Endothelial cell of umbilical vein (primary cell): ENCODE results near the gene VEZT. TPM values are rescaled to one million over a fixed set of nuclear protein-coding genes. Genes with fewer than 3 reads are reported as not detected.

ENCODE experiments used
- BruUV-seq: library from RNA; stranded (reverse); fragments of 400-500 nt; replicated peaks from 2 replicates; lab custom pipeline; 2021; lab: Mats Ljungman, UMichigan
- CTCF ChIA-PET: fragments of 300-600, 350-600 bp; sonication (Branson Sonifier 250); formaldehyde crosslinking; loops from one replicate; lab custom pipeline; 2021; ENCODE audit warnings: antibody characterized with exemption, inconsistent platforms; lab: Charles Lee
- POLR2A ChIA-PET: fragments of 300-600, 350-600 bp; sonication (Branson Sonifier 250); formaldehyde crosslinking; loops from one replicate; lab custom pipeline; 2021; ENCODE audit warnings: antibody characterized with exemption, inconsistent platforms; lab: Charles Lee
- DNase-seq: peaks from one replicate; pipeline ENCODE4 v3.0.0-alpha.2; 2011; ENCODE audit warnings: low read depth, low spot score
- FAIRE-seq: peaks from 2 replicates; lab custom pipeline; 2011; peaks lifted over from hg19 to GRCh38; lab: Jason Lieb, UNC
- H2AFZ ChIP-seq: 2 replicates; pipeline ENCODE4 v1.6.0; 2012; ENCODE audit warnings: low read depth, low read length, control low read depth, inconsistent platforms
- H3K27ac ChIP-seq: 2 replicates; pipeline ENCODE4 v1.5.1; 2011; ENCODE audit warnings: low read depth, mild to moderate bottlenecking, control low read depth, low read length, moderate library complexity; ENCODE audit not compliant: insufficient read depth
- H3K27me3 ChIP-seq, 2 experiments: 2 replicates each; pipeline versions ENCODE4 v1.6.0 to v1.6.1; 2011; ENCODE audit warnings: low read length in 2 of 2, mixed read lengths in 1 of 2; ENCODE audit not compliant: control insufficient read depth in 2 of 2, insufficient read depth in 2 of 2
- H3K36me3 ChIP-seq, 2 experiments: 2 replicates in 1 of 2; 3 replicates in 1 of 2; pipeline ENCODE4 v1.5.1; 2011; ENCODE audit warnings: low read length in 2 of 2, mild to moderate bottlenecking in 1 of 2, moderate library complexity in 1 of 2; ENCODE audit not compliant: control insufficient read depth in 2 of 2, insufficient read depth in 2 of 2; ENCODE audit errors: extremely low read depth in 1 of 2
- H3K4me1 ChIP-seq: 3 replicates; pipeline ENCODE4 v1.5.1; 2011; ENCODE audit warnings: mild to moderate bottlenecking, low read length; ENCODE audit not compliant: control insufficient read depth, insufficient read depth; ENCODE audit errors: extremely low read depth
- H3K4me2 ChIP-seq: 2 replicates; pipeline ENCODE4 v1.6.1; 2011; ENCODE audit warnings: low read length, control low read depth, mixed read lengths; ENCODE audit not compliant: insufficient read depth
- H3K4me3 ChIP-seq, 3 experiments: fragments of 200-600 bp in 1 of 3; sonication (generic), shearing (Covaris generic) in 1 of 3; replicated peaks in 1 of 3; 2 replicates each; pipeline ENCODE4 v1.5.1; 2011 to 2016; ENCODE audit warnings: control low read depth in 3 of 3, low read length in 3 of 3, mild to moderate bottlenecking in 2 of 3, inconsistent platforms in 1 of 3, low read depth in 1 of 3, moderate library complexity in 1 of 3; ENCODE audit not compliant: insufficient read depth in 1 of 3
- H3K79me2 ChIP-seq: 2 replicates; pipeline ENCODE4 v1.6.0; 2012; ENCODE audit warnings: low read length, inconsistent platforms; ENCODE audit not compliant: control insufficient read depth, insufficient read depth
- H3K9ac ChIP-seq: replicated peaks from 2 replicates; pipeline ENCODE3; 2011; ENCODE audit warnings: low read length, control low read depth; ENCODE audit not compliant: insufficient read depth; ENCODE audit errors: extremely low read depth
- H3K9me1 ChIP-seq: replicated peaks from 3 replicates; pipeline ENCODE4 v1.6.0; 2011; ENCODE audit warnings: mild to moderate bottlenecking, low read length; ENCODE audit not compliant: control insufficient read depth, insufficient read depth; ENCODE audit errors: extremely low read depth
- H3K9me3 ChIP-seq: replicated peaks from 2 replicates; pipeline ENCODE4 v1.5.1; 2012; ENCODE audit warnings: low read length, inconsistent platforms; ENCODE audit not compliant: control insufficient read depth, insufficient read depth
- H4K20me1 ChIP-seq: replicated peaks from 2 replicates; pipeline ENCODE3; 2011; ENCODE audit warnings: mild to moderate bottlenecking, low read length; ENCODE audit not compliant: control insufficient read depth, insufficient read depth; ENCODE audit errors: extremely low read depth
- EZH2 ChIP-seq: IDR thresholded peaks from 2 replicates; pipeline ENCODE4 v1.6.1; 2012; ENCODE audit warnings: borderline replicate concordance, low read depth, mild to moderate bottlenecking, moderate library complexity, low read length, inconsistent platforms; ENCODE audit not compliant: severe bottlenecking
- FOS ChIP-seq: IDR thresholded peaks from 2 replicates; pipeline ENCODE4 v1.6.1; 2011; ENCODE audit warnings: mild to moderate bottlenecking, low read length, moderate library complexity, borderline replicate concordance; ENCODE audit not compliant: insufficient read depth
- GATA2 ChIP-seq: IDR thresholded peaks from 2 replicates; pipeline ENCODE4 v1.7.0; 2011; ENCODE audit warnings: low read depth, mild to moderate bottlenecking, moderate library complexity, mixed read lengths, low read length; ENCODE audit not compliant: insufficient read length, insufficient read depth
- JUN ChIP-seq: IDR thresholded peaks from 2 replicates; pipeline ENCODE4 v1.6.1; 2011; ENCODE audit warnings: borderline replicate concordance, low read depth; ENCODE audit not compliant: insufficient read length, insufficient read depth
- MYC ChIP-seq: IDR thresholded peaks from one replicate; pipeline ENCODE4 v1.6.1; 2011; ENCODE audit warnings: mild to moderate bottlenecking, low read depth, low read length
- POLR2A ChIP-seq: IDR thresholded peaks from 2 replicates; pipeline ENCODE4 v1.6.1; 2012; ENCODE audit warnings: low read depth, mild to moderate bottlenecking, control low read depth, low read length
- POLR2AphosphoS5 ChIP-seq: IDR thresholded peaks from 2 replicates; pipeline ENCODE4 v1.6.1; 2012; ENCODE audit warnings: low read depth, mild to moderate bottlenecking, control low read depth, low read length, moderate library complexity; ENCODE audit not compliant: insufficient read depth
- dilution Hi-C: fragments of 300-500 bp; cut with MboI; formaldehyde crosslinking; loops from one replicate; pipeline ENCODE4 v1.15.0; 2019; ENCODE audit warnings: low sequenced_read_pairs; ENCODE audit not compliant: extremely low pct_ligation_motif_present
- intact Hi-C: fragments of 100-400 bp; cut with micrococcal nuclease; formaldehyde crosslinking; loops from one replicate; pipeline ENCODE4 v1.10.0; 2022
- polyA plus RNA-seq, 4 experiments: library from polyadenylated mRNA; depleted of rRNA in 3 of 4; stranded (reverse) in 3 of 4; unstranded in 1 of 4; fragments of >200 nt; gene quantifications; 2 replicates each; pipeline versions ENCODE4 v1.2.1 to v1.2.3, GENCODE V29; 2011 to 2012; ENCODE audit warnings: missing spikeins in 1 of 4
- total RNA-seq: library from RNA; stranded (reverse); gene quantifications from 2 replicates; pipeline ENCODE4 v1.2.3, GENCODE V29; 2021
- TF ChIP-seq, protein P1 (sequence below): IDR thresholded peaks from 2 replicates; pipeline ENCODE4 v1.6.1; 2011; ENCODE audit not compliant: insufficient read depth, insufficient read length
- TF ChIP-seq, protein P2 (sequence below), 2 donors: IDR thresholded peaks; 1 replicate in 1 of 2; 2 replicates in 1 of 2; pipeline ENCODE4 v1.5.1; 2011; ENCODE audit warnings: low read length in 2 of 2, mild to moderate bottlenecking in 2 of 2, moderate library complexity in 2 of 2, control low read depth in 1 of 2, inconsistent platforms in 1 of 2, low read depth in 1 of 2; ENCODE audit not compliant: insufficient read depth in 1 of 2; ENCODE audit errors: extremely low read depth in 1 of 2

The VEZT gene
- total and polyA plus RNA-seq, 2 donors (not counting 3 experiments of a cell fraction or from before 2014, with no cell fraction given), result 57.8 to 91.3 TPM

DNA sequence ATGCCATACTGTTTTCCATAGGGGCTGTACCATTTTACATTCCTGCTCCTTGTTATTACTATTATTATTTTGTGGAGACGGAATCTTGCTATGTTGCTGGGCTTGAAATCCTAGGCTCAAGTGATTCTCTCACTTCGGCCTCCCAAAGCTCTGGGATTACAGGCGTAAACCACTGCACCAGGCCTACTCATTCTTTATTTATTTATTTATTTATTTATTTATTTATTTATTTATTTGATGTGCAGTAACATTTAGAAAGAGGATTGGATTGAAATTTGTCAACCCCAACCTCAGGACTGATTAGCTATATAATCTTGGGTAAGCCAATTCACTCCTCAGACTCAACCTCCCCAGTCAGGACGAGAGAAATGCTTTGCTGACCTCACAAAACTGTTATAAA, 107.9 kb downstream of the VEZT start:
- ChIA-PET CTCF (interaction anchor here (0.6 to 2.1 kb wide), 4 partner anchors 12 to 332 kb away, joined by 3 to 10 read pairs (median 4); no protein-coding TSS in a partner anchor), POLR2A (no interaction called here)
- H3K9me1 ChIP-seq, result no peaks in the 10 kb centered on the region
- FAIRE-seq (no peak), DNase-seq (no peak)
- no peaks in the 10 kb centered on the region for H3K9me3 ChIP-seq
- no peak overlapping the region for H3K4me3 ChIP-seq
- dilution Hi-C loops, result no loop called here
- BruUV-seq, result no TSS peak
- H3K9ac ChIP-seq, result no peak overlapping the region
- no peak overlapping the region for H2AFZ ChIP-seq
- no peaks in the 10 kb centered on the region for H4K20me1 ChIP-seq
- H3K79me2 ChIP-seq, result no peaks in the 10 kb centered on the region
- H3K36me3 ChIP-seq, result no peaks in the 10 kb centered on the region
- TF ChIP-seq FOS, result no peak
- no peak for TF ChIP-seq POLR2A
- TF ChIP-seq MYC, result no peak
- TF ChIP-seq EZH2, result no peak
- TF ChIP-seq GATA2, result no peak
- TF ChIP-seq, protein P1, sequence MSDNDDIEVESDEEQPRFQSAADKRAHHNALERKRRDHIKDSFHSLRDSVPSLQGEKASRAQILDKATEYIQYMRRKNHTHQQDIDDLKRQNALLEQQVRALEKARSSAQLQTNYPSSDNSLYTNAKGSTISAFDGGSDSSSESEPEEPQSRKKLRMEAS, result no peak
- TF ChIP-seq JUN, result no peak
- no peak for TF ChIP-seq POLR2AphosphoS5
- TF ChIP-seq, protein P2, sequence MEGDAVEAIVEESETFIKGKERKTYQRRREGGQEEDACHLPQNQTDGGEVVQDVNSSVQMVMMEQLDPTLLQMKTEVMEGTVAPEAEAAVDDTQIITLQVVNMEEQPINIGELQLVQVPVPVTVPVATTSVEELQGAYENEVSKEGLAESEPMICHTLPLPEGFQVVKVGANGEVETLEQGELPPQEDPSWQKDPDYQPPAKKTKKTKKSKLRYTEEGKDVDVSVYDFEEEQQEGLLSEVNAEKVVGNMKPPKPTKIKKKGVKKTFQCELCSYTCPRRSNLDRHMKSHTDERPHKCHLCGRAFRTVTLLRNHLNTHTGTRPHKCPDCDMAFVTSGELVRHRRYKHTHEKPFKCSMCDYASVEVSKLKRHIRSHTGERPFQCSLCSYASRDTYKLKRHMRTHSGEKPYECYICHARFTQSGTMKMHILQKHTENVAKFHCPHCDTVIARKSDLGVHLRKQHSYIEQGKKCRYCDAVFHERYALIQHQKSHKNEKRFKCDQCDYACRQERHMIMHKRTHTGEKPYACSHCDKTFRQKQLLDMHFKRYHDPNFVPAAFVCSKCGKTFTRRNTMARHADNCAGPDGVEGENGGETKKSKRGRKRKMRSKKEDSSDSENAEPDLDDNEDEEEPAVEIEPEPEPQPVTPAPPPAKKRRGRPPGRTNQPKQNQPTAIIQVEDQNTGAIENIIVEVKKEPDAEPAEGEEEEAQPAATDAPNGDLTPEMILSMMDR (IDR thresholded peaks at IDR 0.05; ENCODE audit: extremely low read depth in 1 of 2, insufficient read depth in 1 of 2, low read depth in 1 of 2, low read length in 2 of 2), result no peak
- H3K4me2 ChIP-seq, result no peak overlapping the region
- no peaks in the 10 kb centered on the region for H3K4me1 ChIP-seq
- intact Hi-C loops, result no loop called here
- no peaks in the 10 kb centered on the region for H3K27me3 ChIP-seq
- no peak overlapping the region for H3K27ac ChIP-seq
